OCI-LY1 (cell line): ENCODE data around the gene VN1R5.

Experiments used
- H2AFZ ChIP-seq: fragments of 200-600 bp; sonication (generic), shearing (Covaris generic); 2 replicates; pipeline ENCODE4 v1.6.0; 2014; ENCODE audit warnings: antibody characterized with exemption, mild to moderate bottlenecking, low read length
- H3F3A ChIP-seq: fragments of 200-600 bp; sonication (generic), shearing (Covaris generic); 2 replicates; pipeline ENCODE4 v1.6.0; 2014; ENCODE audit warnings: mild to moderate bottlenecking, antibody characterized with exemption, low read length, moderate library complexity; ENCODE audit not compliant: insufficient read depth
- H3K27ac ChIP-seq: fragments of 200-600 bp; sonication (generic); 2 replicates; pipeline ENCODE4 v1.5.1; 2014; ENCODE audit warnings: low read length, mixed run types, mild to moderate bottlenecking, low read depth; ENCODE audit not compliant: poor library complexity, severe bottlenecking
- H3K27me3 ChIP-seq: fragments of 200-600 bp; sonication (generic); 2 replicates; pipeline ENCODE4 v1.6.0; 2014; ENCODE audit warnings: antibody characterized with exemption, mild to moderate bottlenecking, low read length, moderate library complexity; ENCODE audit not compliant: insufficient read depth
- H3K36me3 ChIP-seq: fragments of 200-600 bp; sonication (generic); 2 replicates; pipeline ENCODE4 v1.6.1; 2014; ENCODE audit warnings: mild to moderate bottlenecking, antibody characterized with exemption, low read length, moderate library complexity, mixed read lengths; ENCODE audit not compliant: insufficient read depth
- H3K4me1 ChIP-seq: fragments of 200-600 bp; sonication (generic); 2 replicates; pipeline ENCODE4 v1.5.1; 2014; ENCODE audit warnings: mild to moderate bottlenecking, low read length, moderate library complexity; ENCODE audit not compliant: insufficient read depth, severe bottlenecking
- H3K4me2 ChIP-seq: fragments of 200-600 bp; sonication (generic), shearing (Covaris generic); 2 replicates; pipeline ENCODE4 v1.6.1; 2014; ENCODE audit warnings: low read length
- H3K4me3 ChIP-seq: fragments of 200-600 bp; sonication (generic); 2 replicates; pipeline ENCODE4 v1.5.1; 2014; ENCODE audit warnings: low read length, low read depth, mild to moderate bottlenecking, mixed read lengths; ENCODE audit not compliant: poor library complexity, severe bottlenecking
- H3K79me2 ChIP-seq: fragments of 200-600 bp; shearing (Covaris generic); 2 replicates; pipeline ENCODE4 v1.6.1; 2016; ENCODE audit warnings: mixed run types, low read length, mixed read lengths; ENCODE audit not compliant: insufficient read depth
- H3K9ac ChIP-seq: fragments of 200-600 bp; sonication (generic), shearing (Covaris generic); 2 replicates; pipeline ENCODE4 v1.6.1; 2014; ENCODE audit warnings: mild to moderate bottlenecking, low read length, mixed read lengths
- H3K9me2 ChIP-seq: fragments of 200-600 bp; sonication (generic), shearing (Covaris generic); 2 replicates; pipeline ENCODE4 v1.6.1; 2014; ENCODE audit warnings: low read depth, mild to moderate bottlenecking, low read length, mixed read lengths
- H3K9me3 ChIP-seq: fragments of 200-600 bp; shearing (Covaris generic); 2 replicates; pipeline ENCODE4 v1.6.1; 2014; ENCODE audit warnings: low read length, mixed read lengths
- H4K20me1 ChIP-seq: fragments of 200-600 bp; sonication (generic), shearing (Covaris generic); 2 replicates; pipeline ENCODE4 v1.6.0; 2016; ENCODE audit warnings: mild to moderate bottlenecking, low read length; ENCODE audit not compliant: insufficient read depth
- CTCF ChIP-seq: fragments of 200-600 bp; sonication (generic), shearing (Covaris generic); IDR thresholded peaks from 2 replicates; pipeline ENCODE4 v1.5.1; 2017; ENCODE audit warnings: mild to moderate bottlenecking, antibody characterized with exemption, low read length, moderate library complexity, mixed read lengths
- EZH2 ChIP-seq: fragments of 200-600 bp; sonication (generic), shearing (Covaris generic); IDR thresholded peaks from 2 replicates; pipeline ENCODE4 v1.8.0; 2017; ENCODE audit warnings: borderline replicate concordance, mixed run types, mild to moderate bottlenecking, antibody characterized with exemption, low read length, moderate library complexity, mixed read lengths

VN1R5 gene

DNA sequence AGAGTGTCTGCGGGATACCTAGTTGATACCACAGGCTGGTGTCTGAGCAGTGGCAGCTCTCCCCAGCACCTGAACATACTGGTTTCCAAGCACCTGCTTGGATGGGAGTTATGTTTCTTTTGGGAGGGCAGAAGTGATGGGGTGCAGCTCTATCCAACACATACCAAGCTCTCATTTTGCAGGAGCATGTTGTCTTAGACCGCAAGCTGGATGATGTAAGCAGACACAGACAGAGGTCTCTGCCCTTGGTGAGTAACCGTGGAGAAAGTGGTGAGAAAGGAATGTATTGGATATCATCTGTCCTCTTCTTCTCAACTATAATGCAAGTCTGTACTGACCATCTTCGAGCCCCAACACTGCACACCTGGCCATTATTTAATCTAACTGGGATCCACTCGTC is 38.4 kb downstream of the VN1R5 start:
- no peak overlapping the region for H3K4me3 ChIP-seq
- no peaks in the 10 kb centered on the region for H3F3A ChIP-seq
- H3K27ac ChIP-seq, result no peak overlapping the region
- H4K20me1 ChIP-seq, result no peaks in the 10 kb centered on the region
- no peak overlapping the region for H3K4me2 ChIP-seq
- TF ChIP-seq EZH2, result no peak
- no peak for TF ChIP-seq CTCF
- no peaks in the 10 kb centered on the region for H3K9me3 ChIP-seq
- no peak overlapping the region for H2AFZ ChIP-seq
- H3K4me1 ChIP-seq, result no peaks in the 10 kb centered on the region
- H3K9ac ChIP-seq, result no peak overlapping the region
- no peaks in the 10 kb centered on the region for H3K9me2 ChIP-seq
- H3K79me2 ChIP-seq, result no peaks in the 10 kb centered on the region
- no peaks in the 10 kb centered on the region for H3K36me3 ChIP-seq
- no peaks in the 10 kb centered on the region for H3K27me3 ChIP-seq

- Histone ChIP-seq H3K4me2 (no peak overlapping the region), H3K79me2 (no peaks in the 10 kb centered on the region), H2AFZ (no peak overlapping the region), H3K9me3 (no peaks in the 10 kb centered on the region), H3K4me3 (no peak overlapping the region), H3K9ac (no peak overlapping the region), H3K9me2 (no peaks in the 10 kb centered on the region), H3K36me3 (no peaks in the 10 kb centered on the region), H3K4me1 (no peaks in the 10 kb centered on the region), H3K27ac (no peak overlapping the region), H4K20me1 (no peaks in the 10 kb centered on the region), H3F3A (no peaks in the 10 kb centered on the region), H3K27me3 (no peaks in the 10 kb centered on the region)
- no peak for TF ChIP-seq CTCF
- TF ChIP-seq EZH2, result no peak
These were observed 39.4 kb downstream of the VN1R5 start for GRCh38 chr1:247295274-247295684.

DNA sequence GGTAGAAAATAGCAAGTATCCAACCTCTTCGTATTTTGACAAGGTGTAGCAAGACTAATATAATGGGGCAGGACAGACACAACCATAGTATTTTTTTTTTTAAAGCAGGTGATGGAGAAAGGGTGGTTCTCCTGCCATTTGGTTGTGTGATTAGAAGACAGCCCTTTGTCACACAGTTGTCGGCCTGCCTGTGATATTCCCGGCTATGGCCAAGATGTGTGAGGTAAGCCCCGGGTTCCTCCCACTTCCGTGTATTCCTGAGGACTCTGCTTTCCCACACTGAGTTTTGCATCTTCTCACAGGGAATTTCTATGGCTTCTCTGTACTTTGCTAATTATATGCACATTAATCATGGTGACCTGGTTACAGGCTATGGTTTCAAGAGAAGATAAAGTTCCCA is 39.9 kb downstream of the VN1R5 start:
- no peaks in the 10 kb centered on the region for H3K36me3 ChIP-seq
- H2AFZ ChIP-seq, result no peak overlapping the region
- H3K9me2 ChIP-seq, result no peaks in the 10 kb centered on the region
- no peaks in the 10 kb centered on the region for H3K9me3 ChIP-seq
- H3F3A ChIP-seq, result no peaks in the 10 kb centered on the region
- no peaks in the 10 kb centered on the region for H3K79me2 ChIP-seq
- TF ChIP-seq EZH2, result no peak
- TF ChIP-seq CTCF, result no peak
- no peaks in the 10 kb centered on the region for H3K4me1 ChIP-seq
- no peak overlapping the region for H3K4me3 ChIP-seq
- no peaks in the 10 kb centered on the region for H3K27me3 ChIP-seq
- no peaks in the 10 kb centered on the region for H4K20me1 ChIP-seq
- H3K9ac ChIP-seq, result no peak overlapping the region
- no peak overlapping the region for H3K27ac ChIP-seq
- no peak overlapping the region for H3K4me2 ChIP-seq
